GM18519 (cell line): ENCODE data around the gene LYPD3.
A peak's percentile ranks its signal among the peaks of the same experiment; 100 is the strongest.
"Not testable (repeated sequence)": the region's sequence is repeated elsewhere in the genome, so short reads cannot be mapped to it uniquely, and the experiment has no call there.

ENCODE experiments used
- ATAC-seq: cut with Tn5 transposase; IDR thresholded peaks from one replicate; pipeline ENCODE4 v1.9.1; 2021; ENCODE audit warnings: mild to moderate bottlenecking, moderate library complexity; ENCODE audit not compliant: unreplicated experiment, low FRiP score

The LYPD3 gene

GRCh38 chr19:43465468-43466120 is at the start of gene LYPD3:
LYPD3 (minus strand) TSS chr19:43465608; CDS start chr19:43465571, 37 bp downstream.
- ATAC-seq: no peak

GRCh38 chr19:43512399-43512798 is 47.0 kb upstream of the LYPD3 start:
- not testable (repeated sequence) for ATAC-seq

DNA sequence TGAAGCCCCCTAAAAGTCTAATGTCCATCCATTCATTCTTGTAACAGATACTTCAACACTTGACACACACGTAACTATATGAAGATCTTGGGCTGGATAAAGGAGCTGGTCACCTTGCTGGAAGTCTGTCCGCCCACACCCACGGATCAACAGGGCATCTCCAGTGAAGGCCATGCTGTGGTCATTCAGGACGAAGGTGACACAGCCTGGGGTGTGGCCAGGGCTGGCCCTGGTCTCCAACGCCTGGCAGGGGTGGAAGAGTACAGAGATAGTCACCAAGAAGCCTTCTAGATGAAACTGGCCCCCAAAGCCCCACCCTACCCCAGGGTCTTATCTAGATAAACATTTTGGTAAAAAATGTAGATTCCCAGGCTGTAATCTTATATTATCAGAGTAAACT is 45.9 kb upstream of the LYPD3 start:
- ATAC-seq: no peak

- no peak for ATAC-seq
Measured at GRCh38 chr19:43510713-43511112, 45.3 kb upstream of the LYPD3 start.

DNA sequence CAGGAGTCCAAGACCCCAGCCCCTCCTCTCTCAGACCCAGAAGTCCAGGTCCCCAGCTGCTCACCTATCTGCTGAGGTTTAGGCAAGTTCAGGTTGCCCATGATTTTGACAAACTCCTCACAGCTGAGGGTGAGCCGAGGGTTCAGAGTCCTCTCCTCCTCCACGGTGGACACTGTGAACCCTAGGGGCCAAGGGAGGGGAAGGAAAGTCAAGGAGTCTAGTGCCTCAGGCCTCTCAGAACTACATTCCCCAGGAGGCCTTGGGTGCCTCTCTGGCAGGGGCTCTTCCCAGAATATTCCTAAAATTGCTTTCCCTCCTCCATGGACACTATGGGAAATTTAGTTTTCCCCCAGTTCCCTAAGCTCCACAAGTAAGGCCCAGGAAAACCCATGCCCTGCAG is 42.5 kb upstream of the LYPD3 start:
- no peak for ATAC-seq

DNA sequence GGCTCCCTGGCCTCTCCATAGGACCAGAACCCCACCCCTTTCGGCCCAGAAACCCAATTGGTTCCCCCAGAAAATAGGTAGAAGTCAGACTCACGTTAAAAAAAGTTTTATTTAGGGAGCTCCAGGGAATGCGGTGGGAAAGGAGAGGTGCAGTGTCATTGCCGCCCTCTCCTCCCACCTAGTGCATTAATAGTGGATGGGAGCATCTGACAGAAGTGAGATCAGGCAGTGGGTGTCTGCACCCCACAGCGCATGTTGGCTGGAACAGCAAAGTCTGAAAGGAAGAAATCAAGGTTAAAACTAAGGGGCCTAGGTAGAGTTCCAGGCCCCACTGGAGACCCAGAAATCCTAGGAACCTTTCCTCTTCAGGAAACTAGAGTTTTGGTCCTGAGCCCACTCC is 41.2 kb upstream of the LYPD3 start:
- ATAC-seq: no peak

DNA sequence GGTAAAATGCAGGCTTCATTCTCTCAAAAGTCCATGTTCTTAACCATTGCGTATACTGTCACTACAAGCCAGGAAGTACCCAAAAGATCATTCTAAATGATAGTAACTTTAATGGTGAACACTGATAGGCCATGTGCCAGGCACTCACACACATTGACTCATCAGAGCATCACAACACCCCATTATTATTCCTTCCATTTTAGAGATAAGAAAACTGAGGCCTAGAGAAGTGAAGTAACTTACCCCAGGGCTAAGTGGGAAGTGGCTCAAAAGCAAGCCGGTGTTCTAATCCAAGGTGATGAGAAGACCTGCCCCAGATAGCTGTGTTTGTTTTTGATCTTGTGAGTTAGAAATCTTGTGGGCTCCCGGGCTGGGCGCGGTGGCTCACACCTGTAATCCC is 40.5 kb upstream of the LYPD3 start:
- no peak for ATAC-seq

GRCh38 chr19:43505186-43505456 is 39.7 kb upstream of the LYPD3 start:
- ATAC-seq: no peak

- ATAC-seq: no peak
Measured at GRCh38 chr19:43504426-43505185, 39.2 kb upstream of the LYPD3 start, which contains the start of gene PHLDB3. PHLDB3 (minus strand) TSS chr19:43504746; CDS start chr19:43504118, 628 bp downstream.

DNA sequence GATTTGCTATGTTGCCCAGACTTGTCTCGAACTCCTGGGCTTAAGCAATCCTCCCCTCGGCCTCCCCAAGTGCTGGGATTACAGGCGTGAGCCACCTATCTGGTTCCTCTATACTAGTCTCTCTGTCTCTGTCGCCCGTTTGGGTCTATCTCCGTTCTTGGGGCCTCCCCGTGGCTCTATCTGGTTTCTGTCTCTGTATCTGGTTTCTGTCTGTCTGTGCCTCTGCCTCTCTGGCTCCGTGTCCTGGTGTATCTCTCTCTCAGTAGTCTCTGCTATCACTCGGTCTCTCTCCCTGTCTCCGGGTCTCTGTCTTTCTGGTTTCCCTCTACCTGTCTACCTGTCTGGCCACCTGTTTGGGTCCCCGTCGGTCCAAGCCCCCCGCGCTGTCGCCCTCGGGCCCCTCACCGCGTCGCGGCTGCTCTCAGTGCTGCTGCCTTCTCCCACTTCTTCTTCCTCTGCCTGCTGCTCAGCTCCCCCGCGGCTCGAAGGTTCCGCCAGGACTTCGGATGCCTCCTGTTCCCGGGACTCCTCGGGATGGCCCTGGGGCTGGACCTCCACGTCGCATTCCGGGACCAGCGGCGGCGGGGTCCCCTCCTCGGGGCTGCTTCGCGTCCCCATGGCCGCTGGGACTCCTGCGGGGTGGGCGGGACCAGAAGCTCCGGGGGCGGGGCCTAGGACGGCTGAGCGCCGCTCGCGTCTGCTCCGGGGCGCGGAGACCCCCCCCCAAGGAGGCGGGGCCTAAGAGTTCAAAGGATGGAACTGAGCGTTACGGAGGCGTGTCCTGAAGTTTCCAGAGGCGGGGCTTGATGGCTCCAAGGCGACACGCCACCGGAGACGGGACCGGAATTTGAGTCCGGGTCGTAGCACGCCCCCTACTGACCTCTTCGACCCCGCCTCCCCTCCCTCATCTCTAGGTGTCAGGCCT is 38.4 kb upstream of the LYPD3 start:
- ATAC-seq: peak; percentile 74

DNA sequence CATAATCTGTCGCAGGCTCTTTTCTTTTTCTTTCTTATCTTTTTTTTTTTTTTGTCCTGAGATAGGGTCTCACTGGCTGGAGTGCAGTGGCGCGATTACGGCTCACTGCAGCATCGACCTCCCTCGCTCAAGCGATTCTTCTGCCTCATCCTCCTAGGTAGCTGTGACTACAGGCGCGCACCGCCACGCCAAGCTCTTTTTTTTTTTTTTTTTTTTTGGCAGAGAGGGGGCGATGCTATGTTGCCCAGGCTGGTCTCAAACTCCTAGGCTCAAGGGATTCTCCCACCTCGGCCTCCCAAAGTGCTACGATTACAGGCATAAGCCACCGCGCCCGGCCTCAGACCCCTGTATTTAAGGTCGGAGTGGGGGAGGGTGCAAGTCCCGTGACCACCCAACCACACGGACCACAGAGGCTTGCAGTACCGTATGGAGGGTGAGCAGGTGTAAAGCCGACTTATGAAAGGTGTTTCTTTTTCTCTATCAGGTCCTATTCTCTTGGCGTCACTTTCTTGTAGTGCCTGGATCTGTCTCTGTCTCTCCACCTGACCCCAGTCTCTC is 37.1 kb upstream of the LYPD3 start:
- ATAC-seq: no peak

GRCh38 chr19:43501661-43502418 is 36.4 kb upstream of the LYPD3 start:
- ATAC-seq: no peak

- ATAC-seq: no peak
Measured at GRCh38 chr19:43499042-43499441, 33.6 kb upstream of the LYPD3 start.

DNA sequence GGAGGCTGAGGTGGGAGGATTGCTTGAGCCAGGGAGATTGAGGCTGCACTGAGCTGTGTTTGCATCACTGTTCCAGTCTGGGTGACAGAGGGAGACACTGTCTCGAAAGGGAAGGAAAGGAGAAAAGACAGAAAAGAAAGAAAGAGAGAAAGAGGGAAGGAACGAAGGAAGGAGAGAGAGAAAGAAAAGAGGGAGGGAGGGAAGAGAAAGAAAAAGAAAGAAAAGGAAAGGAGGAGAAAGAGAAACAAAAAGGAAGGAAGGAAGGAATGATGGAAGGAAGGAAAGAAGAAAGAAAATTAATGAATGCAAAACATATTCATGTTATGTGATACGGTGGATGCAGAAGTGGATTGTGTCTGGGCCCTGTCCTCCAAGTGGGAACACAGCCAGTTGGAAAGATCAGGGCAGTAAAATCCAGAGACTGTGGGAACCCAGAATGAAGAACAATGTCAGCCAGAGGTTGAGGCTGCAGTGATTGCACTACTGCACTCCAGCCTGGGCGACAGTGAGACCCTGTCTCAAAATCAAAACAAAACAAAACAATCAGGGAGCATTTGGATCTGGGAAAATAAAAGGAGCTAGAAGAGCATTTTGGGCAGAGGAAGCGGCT is 32.9 kb upstream of the LYPD3 start:
- no peak for ATAC-seq

- ATAC-seq: no peak
Measured at GRCh38 chr19:43496960-43497359, 31.6 kb upstream of the LYPD3 start.

GRCh38 chr19:43495082-43495481 is 29.7 kb upstream of the LYPD3 start:
- no peak for ATAC-seq

DNA sequence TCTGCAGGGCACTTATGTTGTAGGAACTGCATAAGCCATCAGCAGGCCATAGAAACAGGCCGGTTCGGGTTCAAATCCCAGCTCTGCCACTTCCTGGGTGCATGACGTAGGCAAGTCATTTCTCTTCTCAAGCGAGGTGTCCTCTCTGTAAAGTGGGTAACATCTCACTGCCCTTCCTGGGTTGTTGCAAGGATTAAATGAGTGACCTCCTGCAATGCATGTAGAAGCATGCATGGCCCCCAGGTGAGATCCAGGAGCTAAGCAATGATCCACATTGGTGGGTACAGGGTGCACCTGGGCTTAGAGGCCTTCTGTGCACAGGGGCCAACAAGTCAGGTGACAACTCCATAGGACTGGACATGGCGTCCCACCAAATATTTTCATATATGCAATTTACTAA is 25.4 kb upstream of the LYPD3 start:
- no peak for ATAC-seq

GRCh38 chr19:43489979-43490599 is 24.7 kb upstream of the LYPD3 start:
- ATAC-seq: no peak

- ATAC-seq: no peak
Measured at GRCh38 chr19:43489310-43489709, 23.9 kb upstream of the LYPD3 start.
